Breast epithelium (tissue), 4 donors: ENCODE data around the gene PPP1CC. TPM values are rescaled to one million over a fixed set of nuclear protein-coding genes. Genes with fewer than 3 reads are reported as not detected.

Source experiments
- DNase-seq, 2 donors: peaks; one replicate each; pipeline ENCODE4 v3.0.0-alpha.2; 2019; ENCODE audit warnings: low spot score in 2 of 2
- H3K27ac ChIP-seq, 2 donors: fragments of 200-600 bp; sonication (generic) in 1 of 2; one replicate each; pipeline ENCODE4 v1.5.1; 2016 to 2019; ENCODE audit warnings: mild to moderate bottlenecking in 1 of 2
- H3K27me3 ChIP-seq, 2 donors: fragments of 200-600 bp; sonication (generic) in 1 of 2; one replicate each; pipeline versions ENCODE4 v1.5.1 to v1.6.0; 2017 to 2019; ENCODE audit warnings: control low read depth in 1 of 2, mild to moderate bottlenecking in 1 of 2
- H3K36me3 ChIP-seq: fragments of 200-600 bp; one replicate; pipeline ENCODE4 v1.5.1; 2019
- H3K4me1 ChIP-seq, 2 donors: fragments of 200-600 bp; sonication (generic); one replicate each; pipeline ENCODE4 v1.5.1; 2016 to 2019; ENCODE audit warnings: control low read depth in 1 of 2
- H3K4me3 ChIP-seq, 3 donors: fragments of 200-600 bp; sonication (generic); 1 replicate in 2 of 3; 2 replicates in 1 of 3; pipeline ENCODE4 v1.5.1; 2016 to 2019; ENCODE audit warnings: mild to moderate bottlenecking in 3 of 3, moderate library complexity in 2 of 3
- H3K9me3 ChIP-seq, 2 donors: fragments of 200-600 bp; sonication (generic) in 1 of 2; one replicate each; pipeline ENCODE4 v1.5.1; 2016 to 2019; ENCODE audit warnings: control low read depth in 1 of 2
- POLR2A ChIP-seq: fragments of 450-650 bp; IDR thresholded peaks from one replicate; pipeline ENCODE4 v1.6.1; 2016; ENCODE audit warnings: antibody characterized with exemption, mild to moderate bottlenecking, moderate library complexity
- POLR2AphosphoS5 ChIP-seq, 3 donors: sonication (generic); formaldehyde crosslinking; IDR thresholded peaks; one replicate each; pipeline ENCODE4 v1.6.1; 2017; ENCODE audit warnings: antibody characterized with exemption in 3 of 3
- intact Hi-C: fragments of 100-400 bp; cut with DNase I; formaldehyde crosslinking; loops from one replicate; pipeline ENCODE4 v1.15.1; 2023; ENCODE audit warnings: low total_unique reads
- total RNA-seq, 3 donors: library from RNA; depleted of rRNA; stranded (reverse); fragments of >200 nt; gene quantifications; one replicate each; pipeline ENCODE4 v1.1.0, GENCODE V29; 2016
- TF ChIP-seq, protein P1 (sequence below), 3 donors: fragments of 450-650 bp; IDR thresholded peaks; one replicate each; pipeline ENCODE4 v1.5.1; 2016 to 2017; ENCODE audit warnings: antibody characterized with exemption in 3 of 3, mild to moderate bottlenecking in 3 of 3, moderate library complexity in 3 of 3

The PPP1CC gene
- total RNA-seq, 3 donors from 2014 or later, result 97.7 to 135 (median 106) TPM

DNA sequence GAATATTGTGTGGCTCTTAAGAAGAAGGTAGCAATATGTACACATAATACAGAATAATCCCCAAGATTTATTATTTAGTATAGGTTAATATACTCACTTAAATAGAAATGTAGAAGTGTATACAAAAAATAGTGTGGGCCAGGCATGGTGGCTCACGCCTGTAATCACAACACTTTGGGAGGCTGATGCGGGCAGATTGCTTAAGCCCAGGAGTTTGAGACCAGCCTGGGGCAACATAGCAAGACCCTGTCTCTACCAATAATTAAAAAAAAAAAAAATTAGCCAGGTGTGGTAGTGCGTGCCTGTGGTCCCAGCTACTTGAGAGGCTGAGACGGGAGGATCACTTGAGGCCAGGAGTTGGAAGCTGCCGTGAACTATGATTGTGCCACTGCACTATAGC lies 38.5 kb downstream of the PPP1CC start:
- Histone ChIP-seq H3K36me3 (no peaks in the 10 kb centered on the region), H3K9me3 (no peaks in the 10 kb centered on the region), H3K4me3 (no peak overlapping the region), H3K27ac (no peak overlapping the region), H3K4me1 (no peaks in the 10 kb centered on the region), H3K27me3 (no peaks in the 10 kb centered on the region)
- no peak for DNase-seq
- intact Hi-C loops, result no loop called here
- TF ChIP-seq, protein P1, sequence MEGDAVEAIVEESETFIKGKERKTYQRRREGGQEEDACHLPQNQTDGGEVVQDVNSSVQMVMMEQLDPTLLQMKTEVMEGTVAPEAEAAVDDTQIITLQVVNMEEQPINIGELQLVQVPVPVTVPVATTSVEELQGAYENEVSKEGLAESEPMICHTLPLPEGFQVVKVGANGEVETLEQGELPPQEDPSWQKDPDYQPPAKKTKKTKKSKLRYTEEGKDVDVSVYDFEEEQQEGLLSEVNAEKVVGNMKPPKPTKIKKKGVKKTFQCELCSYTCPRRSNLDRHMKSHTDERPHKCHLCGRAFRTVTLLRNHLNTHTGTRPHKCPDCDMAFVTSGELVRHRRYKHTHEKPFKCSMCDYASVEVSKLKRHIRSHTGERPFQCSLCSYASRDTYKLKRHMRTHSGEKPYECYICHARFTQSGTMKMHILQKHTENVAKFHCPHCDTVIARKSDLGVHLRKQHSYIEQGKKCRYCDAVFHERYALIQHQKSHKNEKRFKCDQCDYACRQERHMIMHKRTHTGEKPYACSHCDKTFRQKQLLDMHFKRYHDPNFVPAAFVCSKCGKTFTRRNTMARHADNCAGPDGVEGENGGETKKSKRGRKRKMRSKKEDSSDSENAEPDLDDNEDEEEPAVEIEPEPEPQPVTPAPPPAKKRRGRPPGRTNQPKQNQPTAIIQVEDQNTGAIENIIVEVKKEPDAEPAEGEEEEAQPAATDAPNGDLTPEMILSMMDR (IDR thresholded peaks at IDR 0.05), result no peak

DNA sequence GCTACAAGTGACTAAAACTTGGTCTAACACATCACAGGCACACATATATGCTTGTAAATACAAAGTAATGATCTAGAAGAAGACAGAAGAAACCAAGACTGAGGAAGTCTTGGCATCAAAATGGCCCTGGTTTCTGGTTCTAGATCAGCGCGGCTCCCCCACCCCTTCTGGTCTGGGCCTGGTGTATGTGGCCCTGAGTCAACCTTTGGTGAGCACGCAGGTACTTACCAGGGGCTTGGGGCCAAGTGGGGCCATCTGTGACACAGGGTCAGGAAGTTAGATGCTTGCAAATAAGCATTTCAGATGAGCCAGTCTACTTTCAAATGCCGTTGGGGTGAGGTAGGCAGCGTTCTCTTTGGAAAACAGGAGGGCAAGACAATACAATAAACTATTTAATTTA lies 40.6 kb downstream of the PPP1CC start:
- Histone ChIP-seq H3K4me3 (no peak overlapping the region), H3K9me3 (no peaks in the 10 kb centered on the region), H3K36me3 (no peaks in the 10 kb centered on the region), H3K27ac (no peak overlapping the region), H3K4me1 (no peaks in the 10 kb centered on the region), H3K27me3 (no peaks in the 10 kb centered on the region)
- no peak for TF ChIP-seq POLR2AphosphoS5 (IDR thresholded peaks at IDR 0.05)
- TF ChIP-seq, protein P1 (IDR thresholded peaks at IDR 0.05), result no peak
- no peak for TF ChIP-seq POLR2A
- intact Hi-C loops, result no loop called here
- no peak for DNase-seq

DNA sequence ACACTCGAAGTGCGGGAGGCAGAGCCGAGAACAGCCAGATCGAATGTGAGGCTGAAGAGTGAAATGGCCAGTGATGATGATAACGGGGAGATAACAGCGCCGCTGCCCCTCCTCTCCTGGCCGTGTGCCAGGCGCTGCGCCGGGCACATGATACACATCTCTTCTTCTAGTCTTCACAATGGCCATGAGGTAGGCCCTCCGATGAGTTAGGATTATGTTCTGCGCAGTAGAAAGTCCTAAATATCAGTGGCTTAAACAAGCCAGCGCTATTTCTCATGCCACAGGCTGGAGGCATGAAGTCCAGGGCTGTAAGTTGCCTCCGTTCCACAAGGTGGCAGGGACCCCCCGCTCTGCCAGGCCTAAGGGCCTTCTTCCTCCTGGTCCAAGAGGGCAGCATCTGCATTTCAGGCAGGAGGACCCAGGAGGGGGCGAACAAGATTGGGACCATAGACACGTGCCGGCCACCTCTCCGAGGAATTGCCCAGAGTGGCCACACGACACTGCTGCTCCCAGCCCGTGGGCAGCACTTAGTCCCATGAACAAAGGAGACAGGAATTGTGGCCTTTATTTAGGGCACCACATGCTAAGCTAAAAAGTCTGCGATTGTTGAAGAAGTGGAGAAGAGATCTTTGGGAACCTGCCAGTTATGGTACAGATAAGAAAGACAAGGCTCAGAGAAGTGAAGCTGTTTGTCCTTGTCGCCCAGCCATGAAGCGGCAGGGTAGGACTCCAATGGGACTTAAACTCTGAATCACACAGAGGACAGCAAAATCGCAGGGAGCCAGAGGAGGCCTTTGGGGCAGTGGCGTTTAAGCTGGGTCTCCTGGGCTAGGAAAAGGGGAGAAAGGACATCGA lies 42.9 kb downstream of the PPP1CC start:
- Histone ChIP-seq H3K9me3 (no peaks in the 10 kb centered on the region), H3K4me3 (no peak overlapping the region), H3K36me3 (no peaks in the 10 kb centered on the region), H3K27me3 (no peaks in the 10 kb centered on the region), H3K4me1 (no peaks in the 10 kb centered on the region), H3K27ac (no peak overlapping the region)
- DNase-seq, result no peak
- intact Hi-C loops, result no loop called here
- no peak for TF ChIP-seq POLR2A
- TF ChIP-seq, protein P1 (IDR thresholded peaks at IDR 0.05), result no peak
- TF ChIP-seq POLR2AphosphoS5 (IDR thresholded peaks at IDR 0.05), result no peak

DNA sequence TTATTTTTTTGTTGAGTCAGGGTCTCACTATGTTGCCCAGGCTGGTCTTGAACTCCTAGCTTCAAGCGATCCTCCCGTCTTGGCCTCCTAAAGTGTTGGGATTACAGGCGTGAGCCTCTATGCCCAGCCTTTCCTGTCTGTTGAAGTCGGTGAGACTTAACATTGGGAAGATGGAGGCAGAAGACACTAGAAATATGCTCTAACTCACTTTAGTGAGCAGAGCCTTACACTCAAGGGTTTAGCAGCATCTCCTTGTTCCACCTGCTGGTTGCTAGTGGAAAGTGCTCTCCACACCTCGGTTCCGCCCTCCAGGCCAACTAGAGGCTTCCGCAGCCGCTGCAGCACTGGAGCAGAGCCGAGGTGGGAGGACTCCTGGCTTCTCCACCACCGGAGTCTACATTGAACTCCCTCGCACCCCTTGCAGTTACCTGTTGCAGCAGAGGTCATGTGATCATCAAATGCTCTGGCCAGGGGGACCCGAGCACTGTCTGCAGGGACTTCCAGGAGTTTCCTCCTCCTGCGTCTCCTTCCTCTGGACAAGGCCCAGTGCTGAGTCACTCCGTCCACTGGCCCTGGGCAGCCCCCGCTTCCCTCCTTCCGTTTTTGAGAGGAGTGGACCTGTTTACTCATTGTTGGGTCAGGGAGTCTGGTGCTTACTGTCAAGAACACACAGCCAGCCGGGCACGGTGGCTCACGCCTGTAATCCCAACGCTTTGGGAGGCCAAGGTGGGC lies 44.4 kb downstream of the PPP1CC start:
- intact Hi-C loops, result no loop called here
- H3K4me3 ChIP-seq, result peak overlapping the region in 2 of 3 donors; percentile 11 to 58

More for the DNA sequence above, 44.4 kb downstream of the PPP1CC start:
- TF ChIP-seq, protein P1 (IDR thresholded peaks at IDR 0.05), result peak; percentile 4 to 77 (median 58)
- TF ChIP-seq POLR2A (no peak), POLR2AphosphoS5 (IDR thresholded peaks at IDR 0.05) (peak in 1 of 3 donors; percentile 21)
- H3K36me3 ChIP-seq, result no peaks in the 10 kb centered on the region
- no peaks in the 10 kb centered on the region for H3K4me1 ChIP-seq
- no peaks in the 10 kb centered on the region for H3K9me3 ChIP-seq
- DNase-seq, result peak; percentile 41 to 72
- no peaks in the 10 kb centered on the region for H3K27me3 ChIP-seq
- peak overlapping the region in 1 of 2 donors; percentile 23 for H3K27ac ChIP-seq
